ENCODE data around the gene MARCHF2.

Gene MARCHF2

GRCh38 chr19:8386990-8387389 lies 26.1 kb upstream of the MARCHF2 start:
- TF ChIP-seq CTCF (IDR thresholded peaks at IDR 0.05) = no peak
- TF ChIP-seq ZFX (IDR thresholded peaks at IDR 0.05; ENCODE audit: borderline replicate concordance) = no peak
- H3K27ac ChIP-seq = peak overlapping the region; percentile 99

GRCh38 chr19:8387688-8388611 lies 25.2 kb upstream of the MARCHF2 start:
- no peak for TF ChIP-seq CTCF (IDR thresholded peaks at IDR 0.05)
- TF ChIP-seq ZFX (IDR thresholded peaks at IDR 0.05; ENCODE audit: borderline replicate concordance) = no peak
- peak overlapping the region; percentile 99 for H3K27ac ChIP-seq

- peak overlapping the region; percentile 99 for H3K27ac ChIP-seq
- TF ChIP-seq CTCF (IDR thresholded peaks at IDR 0.05) (no peak), ZFX (IDR thresholded peaks at IDR 0.05; ENCODE audit: borderline replicate concordance) (no peak)
Measured at GRCh38 chr19:8388612-8388958, 24.5 kb upstream of the MARCHF2 start.

- no peak for TF ChIP-seq ZFX (IDR thresholded peaks at IDR 0.05; ENCODE audit: borderline replicate concordance)
- TF ChIP-seq CTCF (IDR thresholded peaks at IDR 0.05) = no peak
- peak within 1 kb of the TSS; percentile 99 for H3K27ac ChIP-seq
Measured at GRCh38 chr19:8389891-8390616, 23.1 kb upstream of the MARCHF2 start, which contains the start of gene RAB11B. Gene RAB11B, plus strand, starts transcription at chr19:8390360. Its CDS starts 57 bp downstream, at chr19:8390417.

GRCh38 chr19:8390617-8390981 lies 22.5 kb upstream of the MARCHF2 start:
- no peak for TF ChIP-seq CTCF (IDR thresholded peaks at IDR 0.05)
- TF ChIP-seq ZFX (IDR thresholded peaks at IDR 0.05; ENCODE audit: borderline replicate concordance) = no peak
- H3K27ac ChIP-seq = peak overlapping the region; percentile 99

GRCh38 chr19:8391198-8392016 lies 21.7 kb upstream of the MARCHF2 start:
- peak overlapping the region; percentile 99 for H3K27ac ChIP-seq
- TF ChIP-seq CTCF (IDR thresholded peaks at IDR 0.05) = no peak
- TF ChIP-seq ZFX (IDR thresholded peaks at IDR 0.05; ENCODE audit: borderline replicate concordance) = no peak
